HG03039 (cell line): ENCODE measurements around the gene CAST.

Experiments used
- ATAC-seq: cut with Tn5 transposase; IDR thresholded peaks from one replicate; pipeline ENCODE4 v1.9.1; 2021; ENCODE audit warnings: mild to moderate bottlenecking, moderate library complexity; ENCODE audit not compliant: unreplicated experiment

The CAST gene

DNA sequence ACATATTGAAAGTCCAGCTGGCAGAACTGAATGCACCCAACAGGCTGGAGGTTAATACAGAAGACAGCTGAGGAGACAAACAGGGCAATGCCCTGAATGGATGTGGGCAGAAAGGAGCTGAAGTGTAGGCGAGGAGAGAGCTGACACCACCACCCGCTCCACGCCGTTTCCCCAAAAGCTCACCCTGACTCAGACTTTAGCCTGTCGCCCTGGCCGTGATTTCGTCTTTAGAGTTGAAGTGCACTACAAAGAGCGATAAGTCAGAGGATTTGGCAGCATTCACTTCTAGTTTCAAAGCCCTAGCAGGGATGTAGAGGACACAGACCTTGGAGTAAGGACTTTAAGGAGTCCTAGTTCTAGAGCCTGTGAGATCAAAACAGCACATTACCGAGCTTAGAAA lies 147.7 kb downstream of the CAST start:
- ATAC-seq, result no peak

GRCh38 chr5:96812851-96813250 lies 150.7 kb downstream of the CAST start:
- ATAC-seq, result no peak

DNA sequence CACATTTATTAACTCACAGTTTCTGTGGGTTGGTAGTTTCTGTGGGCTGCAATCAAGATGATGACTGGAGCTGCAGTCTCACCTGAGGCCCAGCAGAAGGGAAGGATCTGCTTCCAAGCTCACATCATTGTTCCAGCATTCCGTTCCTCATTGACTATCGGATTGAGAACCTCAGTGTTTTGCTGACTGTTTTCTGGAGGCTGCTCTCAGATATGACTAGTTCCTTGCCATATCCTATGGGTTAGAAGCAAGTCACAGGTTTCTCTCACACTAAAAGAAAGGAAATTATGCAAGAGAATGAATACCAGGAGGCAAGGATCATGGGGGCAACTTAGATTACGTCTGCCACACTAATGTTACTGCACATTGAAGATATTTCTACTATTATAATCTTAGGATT lies 151.9 kb downstream of the CAST start:
- ATAC-seq, result no peak

GRCh38 chr5:96816411-96816939 lies 154.3 kb downstream of the CAST start:
- peak; percentile 54 for ATAC-seq

- peak; percentile 35 for ATAC-seq
Observed at GRCh38 chr5:96816991-96817390, 154.8 kb downstream of the CAST start.

DNA sequence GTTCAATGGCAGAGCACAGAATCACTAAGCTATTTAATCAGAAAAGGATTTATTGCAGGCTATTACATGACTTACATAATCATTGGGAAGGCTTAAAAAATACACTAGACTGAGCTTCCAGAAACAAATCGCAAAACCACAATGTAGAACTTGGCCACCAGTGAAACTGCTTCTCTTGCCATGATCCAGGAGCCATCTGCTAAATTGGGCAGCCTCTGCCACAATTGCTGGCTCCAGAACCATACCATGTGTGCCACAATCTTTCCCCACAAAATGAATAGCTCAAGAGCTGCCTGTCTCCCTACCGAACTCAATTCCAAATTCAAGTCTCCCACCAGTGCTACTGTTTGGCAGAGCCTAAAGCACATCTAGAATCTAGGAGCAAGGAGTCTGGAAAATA lies 155.3 kb downstream of the CAST start:
- no peak for ATAC-seq

GRCh38 chr5:96818125-96818788 lies 156.1 kb downstream of the CAST start:
- no peak for ATAC-seq

GRCh38 chr5:96819806-96820205 lies 157.6 kb downstream of the CAST start:
- ATAC-seq, result no peak

DNA sequence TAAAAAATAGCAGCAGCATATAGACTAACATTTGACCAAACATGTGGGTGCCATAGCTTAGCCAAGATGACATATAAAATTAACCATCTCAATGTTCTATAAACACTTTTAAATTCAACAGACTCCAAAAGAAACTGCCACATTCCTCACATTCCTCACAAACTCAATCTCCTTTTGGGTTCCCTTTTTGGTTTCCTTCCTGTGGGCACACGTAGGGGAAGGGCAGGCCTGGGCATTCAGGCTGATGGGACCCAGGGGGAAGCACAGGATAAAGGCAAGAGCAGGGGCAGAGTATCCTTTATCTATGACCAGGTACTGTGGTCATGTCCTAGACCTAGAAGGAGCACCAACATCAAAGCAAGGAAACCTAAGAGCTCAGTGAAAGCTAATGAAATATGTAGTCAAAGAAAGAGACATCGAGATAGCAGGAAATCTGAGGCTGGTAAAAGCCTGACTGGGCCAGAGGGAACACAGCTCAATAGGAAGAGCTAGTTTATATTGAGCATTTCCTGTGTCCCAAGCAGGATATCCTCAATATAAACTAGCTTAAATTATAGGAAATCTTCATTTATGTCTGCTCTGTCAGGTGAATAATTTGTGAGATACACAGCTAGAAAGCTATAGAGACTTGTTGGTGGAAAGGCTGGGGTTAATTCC lies 159.2 kb downstream of the CAST start:
- no peak for ATAC-seq

GRCh38 chr5:96822686-96823459 lies 160.7 kb downstream of the CAST start:
- no peak for ATAC-seq

DNA sequence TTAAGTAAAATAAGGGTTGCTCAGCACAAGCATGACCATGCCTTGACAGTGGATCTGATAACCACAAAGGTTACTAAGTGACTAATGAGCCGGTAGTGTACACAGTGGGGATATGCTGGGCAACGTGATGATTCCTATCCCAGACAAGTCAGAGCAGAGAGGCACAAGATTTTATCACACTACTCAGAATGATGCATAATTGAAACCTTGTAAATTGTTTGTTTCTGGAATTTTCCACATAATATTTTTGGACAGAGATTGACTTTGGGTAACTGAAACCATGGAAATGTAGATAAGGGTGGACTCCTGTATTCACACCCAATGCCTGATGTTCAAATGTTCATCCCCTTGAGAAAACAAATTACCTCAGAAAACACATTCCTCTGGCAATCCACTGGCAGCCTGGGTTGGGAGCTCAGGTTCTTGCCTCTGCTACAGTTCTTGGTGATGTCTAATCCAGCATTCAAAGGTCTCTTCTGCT lies 161.8 kb downstream of the CAST start:
- peak; percentile 59 for ATAC-seq
